H9 (cell line): ENCODE measurements around the gene POLDIP3. TPM values are rescaled to one million over a fixed set of nuclear protein-coding genes. Genes with fewer than 3 reads are reported as not detected.

Experiments
- DNase-seq: peaks from one replicate; pipeline ENCODE4 v3.0.0-alpha.2; 2017
- H2AFZ ChIP-seq: one replicate; pipeline ENCODE4 v1.6.1; 2013; ENCODE audit warnings: mild to moderate bottlenecking, low read length, control low read depth, moderate library complexity
- H2AK5ac ChIP-seq: 2 replicates; pipeline ENCODE4 v1.6.1; 2013; ENCODE audit warnings: low read length, control low read depth, mixed read lengths; ENCODE audit not compliant: insufficient read length
- H2BK120ac ChIP-seq: one replicate; pipeline ENCODE4 v1.6.1; 2013; ENCODE audit warnings: low read depth, mild to moderate bottlenecking, low read length, control low read depth, inconsistent platforms; ENCODE audit not compliant: poor library complexity, severe bottlenecking
- H2BK12ac ChIP-seq: 2 replicates; pipeline ENCODE4 v1.6.1; 2013; ENCODE audit warnings: low read length, control low read depth, mixed read lengths, low read depth; ENCODE audit not compliant: insufficient read length
- H2BK15ac ChIP-seq: 2 replicates; pipeline ENCODE4 v1.6.1; 2013; ENCODE audit warnings: low read depth, low read length, control low read depth
- H2BK20ac ChIP-seq: one replicate; pipeline ENCODE4 v1.6.1; 2013; ENCODE audit warnings: low read depth, mild to moderate bottlenecking, low read length, control low read depth, inconsistent platforms; ENCODE audit not compliant: poor library complexity, severe bottlenecking
- H2BK5ac ChIP-seq: 2 replicates; pipeline ENCODE4 v1.6.1; 2013; ENCODE audit warnings: low read length, control low read depth, mixed read lengths; ENCODE audit not compliant: insufficient read length
- H3K14ac ChIP-seq: 2 replicates; pipeline ENCODE4 v1.6.1; 2013; ENCODE audit warnings: low read length, control low read depth; ENCODE audit not compliant: insufficient read depth
- H3K18ac ChIP-seq: 2 replicates; pipeline ENCODE4 v1.6.1; 2013; ENCODE audit warnings: low read depth, mild to moderate bottlenecking, mixed read lengths, low read length, control low read depth; ENCODE audit not compliant: insufficient read length
- H3K23ac ChIP-seq: 2 replicates; pipeline ENCODE4 v1.6.1; 2013; ENCODE audit warnings: low read length, control low read depth, mixed read lengths, low read depth; ENCODE audit not compliant: insufficient read length
- H3K23me2 ChIP-seq: 2 replicates; pipeline ENCODE4 v1.6.1; 2013; ENCODE audit warnings: low read depth, mild to moderate bottlenecking, mixed read lengths, low read length, control low read depth; ENCODE audit not compliant: insufficient read length, poor library complexity, severe bottlenecking
- H3K27ac ChIP-seq: 2 replicates; pipeline ENCODE4 v1.5.1; 2013; ENCODE audit warnings: low read length, control low read depth, mixed read lengths, low read depth; ENCODE audit not compliant: insufficient read length
- H3K27me3 ChIP-seq: 2 replicates; pipeline ENCODE4 v1.6.1; 2013; ENCODE audit warnings: low read length, control low read depth, inconsistent platforms; ENCODE audit not compliant: insufficient read depth
- H3K4ac ChIP-seq: 2 replicates; pipeline ENCODE4 v1.6.1; 2013; ENCODE audit warnings: low read depth, mild to moderate bottlenecking, control low read depth, inconsistent platforms, low read length, moderate library complexity
- H3K4me1 ChIP-seq: 2 replicates; pipeline ENCODE4 v1.6.1; 2013; ENCODE audit warnings: low read length, control low read depth, inconsistent platforms; ENCODE audit not compliant: insufficient read depth
- H3K4me2 ChIP-seq: 2 replicates; pipeline ENCODE4 v1.6.1; 2013; ENCODE audit warnings: low read length, control low read depth, mixed read lengths; ENCODE audit not compliant: insufficient read length, insufficient read depth
- H3K56ac ChIP-seq: 2 replicates; pipeline ENCODE4 v1.6.1; 2013; ENCODE audit warnings: low read depth, mild to moderate bottlenecking, mixed read lengths, low read length, control low read depth; ENCODE audit not compliant: insufficient read length
- H3K79me1 ChIP-seq: 2 replicates; pipeline ENCODE4 v1.6.1; 2013; ENCODE audit warnings: low read depth, mild to moderate bottlenecking, moderate library complexity, low read length, control low read depth, inconsistent platforms; ENCODE audit not compliant: insufficient read depth, poor library complexity, severe bottlenecking
- H3K79me2 ChIP-seq: 2 replicates; pipeline ENCODE4 v1.6.1; 2013; ENCODE audit warnings: low read length, control low read depth, inconsistent platforms; ENCODE audit not compliant: insufficient read depth
- H3K9ac ChIP-seq: 2 replicates; pipeline ENCODE4 v1.6.1; 2013; ENCODE audit warnings: low read length, control low read depth, mixed read lengths; ENCODE audit not compliant: insufficient read length; ENCODE audit errors: extremely low read depth
- H3K9me3 ChIP-seq: one replicate; pipeline ENCODE4 v1.6.1; 2013; ENCODE audit warnings: low read depth, low read length, inconsistent platforms; ENCODE audit not compliant: control insufficient read depth
- H3T11ph ChIP-seq: one replicate; pipeline ENCODE4 v1.6.1; 2013; ENCODE audit warnings: mild to moderate bottlenecking, low read length, control low read depth, inconsistent platforms
- H4K20me1 ChIP-seq: one replicate; pipeline ENCODE4 v1.6.1; 2013; ENCODE audit not compliant: control insufficient read depth, insufficient read length, insufficient read depth
- H4K5ac ChIP-seq: 2 replicates; pipeline ENCODE4 v1.6.1; 2013; ENCODE audit warnings: low read depth, mild to moderate bottlenecking, mixed read lengths, low read length, control low read depth; ENCODE audit not compliant: insufficient read length
- H4K8ac ChIP-seq: replicated peaks from 2 replicates; pipeline ENCODE4 v1.6.1; 2013; ENCODE audit warnings: low read length, control low read depth, mixed read lengths, low read depth; ENCODE audit not compliant: insufficient read length
- H4K91ac ChIP-seq: 2 replicates; pipeline ENCODE4 v1.6.1; 2013; ENCODE audit warnings: low read depth, mild to moderate bottlenecking, moderate library complexity, mixed read lengths, low read length, control low read depth; ENCODE audit not compliant: insufficient read length
- H3K27ac Mint-ChIP-seq, 3 experiments: 2 replicates in 2 of 3; 3 replicates in 1 of 3; pipeline ENCODE4 v1.8.0; 2020 to 2021; ENCODE audit warnings: mixed read lengths in 3 of 3, mild to moderate bottlenecking in 1 of 3, moderate library complexity in 1 of 3
- H3K27me3 Mint-ChIP-seq: 2 replicates; pipeline ENCODE4 v1.8.0; 2021; ENCODE audit warnings: low read depth, mild to moderate bottlenecking, moderate library complexity, mixed read lengths
- H3K36me3 Mint-ChIP-seq, 3 experiments: 2 replicates in 2 of 3; 3 replicates in 1 of 3; pipeline ENCODE4 v1.8.0; 2020 to 2021; ENCODE audit warnings: low read depth in 3 of 3, mixed read lengths in 3 of 3; ENCODE audit not compliant: insufficient read depth in 1 of 3
- H3K4me1 Mint-ChIP-seq, 2 experiments: 2 replicates each; pipeline ENCODE4 v1.8.0; 2020; ENCODE audit warnings: mixed read lengths in 2 of 2
- H3K4me3 Mint-ChIP-seq, 2 experiments: 2 replicates in 1 of 2; 3 replicates in 1 of 2; pipeline ENCODE4 v1.8.0; 2020 to 2021; ENCODE audit warnings: mild to moderate bottlenecking in 2 of 2, mixed read lengths in 2 of 2, moderate library complexity in 1 of 2
- H3K9me3 Mint-ChIP-seq, 2 experiments: 2 replicates in 1 of 2; 3 replicates in 1 of 2; pipeline ENCODE4 v1.8.0; 2020; ENCODE audit warnings: mild to moderate bottlenecking in 2 of 2, mixed read lengths in 2 of 2, moderate library complexity in 1 of 2
- CTCF ChIP-seq: fragments of 200-600 bp; sonication (generic); conservative IDR thresholded peaks from 3 replicates; pipeline ENCODE4 v1.8.0; 2021; ENCODE audit warnings: antibody characterized with exemption, mild to moderate bottlenecking
- WGBS: extraction: QIAGEN DNeasy Blood & Tissue Kit; methylation state at CpG from one replicate; pipeline ENCODE4 v1.1.7; 2013; ENCODE audit warnings: missing lambda C conversion rate, low lambda C conversion rate, mixed read lengths; ENCODE audit not compliant: insufficient read length; ENCODE audit errors: extremely low coverage; 5-methylcytosine and 5-hydroxymethylcytosine counted together
- total RNA-seq: library from RNA; stranded (reverse); gene quantifications from 2 replicates; pipeline ENCODE4 v1.2.1, GENCODE V29; 2021

The POLDIP3 gene
- total RNA-seq, 1 experiment from 2014 or later = 90.8 TPM

GRCh38 chr22:42561856-42562255 is 52.8 kb downstream of the POLDIP3 start:
- no peaks in the 10 kb centered on the region for H3K79me1 ChIP-seq
- H3K9ac ChIP-seq = no peak overlapping the region
- H3K27ac Mint-ChIP-seq = no peak overlapping the region; a peak in 1 of 7 replicates
- H4K8ac ChIP-seq = no peak overlapping the region
- no peak overlapping the region for H3K4me2 ChIP-seq
- H4K20me1 ChIP-seq = no peaks in the 10 kb centered on the region
- no peak overlapping the region for H2BK120ac ChIP-seq
- H3K23me2 ChIP-seq = no peaks in the 10 kb centered on the region
- no peak overlapping the region for H2BK12ac ChIP-seq
- no peak overlapping the region for H2AK5ac ChIP-seq
- H3K27me3 ChIP-seq = no peaks in the 10 kb centered on the region
- H3T11ph ChIP-seq = no peak overlapping the region
- H3K14ac ChIP-seq = no peak overlapping the region
- no peak for TF ChIP-seq CTCF
- no CpG with 5 or more reads among the region's 5 CpGs for WGBS
- no peak overlapping the region for H2BK15ac ChIP-seq
- no peak overlapping the region for H2BK20ac ChIP-seq
- H3K4me3 Mint-ChIP-seq = no peak overlapping the region
- no peak overlapping the region for H2AFZ ChIP-seq
- no peak overlapping the region for H3K23ac ChIP-seq
- DNase-seq = peak; percentile 19
- H4K91ac ChIP-seq = no peak overlapping the region
- peaks cover 0 to 9% (median 3%) of the 10 kb centered on the region in 3 experiments; a peak in 5 of 7 replicates for H3K36me3 Mint-ChIP-seq
- H3K4ac ChIP-seq = no peak overlapping the region
- H3K9me3 Mint-ChIP-seq = peaks cover 0 to 3% of the 10 kb centered on the region in 2 experiments; a peak in 1 of 5 replicates
- H3K18ac ChIP-seq = no peak overlapping the region
- peaks cover 35% of the 10 kb centered on the region for H3K27me3 Mint-ChIP-seq
- H2BK5ac ChIP-seq = no peak overlapping the region
- H3K56ac ChIP-seq = no peak overlapping the region
- peaks cover 9 to 21% of the 10 kb centered on the region in 2 experiments for H3K4me1 Mint-ChIP-seq
- no peak overlapping the region for H3K27ac ChIP-seq
- H3K4me1 ChIP-seq = peaks cover 4% of the 10 kb centered on the region; the same call in 1 of the 2 replicates
- H4K5ac ChIP-seq = no peak overlapping the region
- no peaks in the 10 kb centered on the region for H3K9me3 ChIP-seq
- H3K79me2 ChIP-seq = no peaks in the 10 kb centered on the region
